Sigmoid colon (tissue), 4 donors: ENCODE measurements around the gene PPP2R5E.

Experiments
- CTCF ChIP-seq, 4 experiments: fragments of 450-650 bp in 3 of 4; fragments of 200-600 bp in 1 of 4; IDR thresholded peaks; one replicate each; pipeline ENCODE4 v1.5.1; 2016 to 2019; ENCODE audit warnings: antibody characterized with exemption in 4 of 4, mild to moderate bottlenecking in 3 of 4, moderate library complexity in 2 of 4
- POLR2A ChIP-seq, 2 donors: fragments of 450-650 bp; IDR thresholded peaks; one replicate each; pipeline ENCODE4 v1.6.1; 2016; ENCODE audit warnings: antibody characterized with exemption in 2 of 2, mild to moderate bottlenecking in 2 of 2, moderate library complexity in 2 of 2
- POLR2AphosphoS5 ChIP-seq, 4 donors: sonication (generic); formaldehyde crosslinking; IDR thresholded peaks; one replicate each; pipeline ENCODE4 v1.6.1; 2017; ENCODE audit warnings: antibody characterized with exemption in 4 of 4

GRCh38 chr14:63543826-63544406 is 739 bp upstream of the PPP2R5E start:
- TF ChIP-seq POLR2AphosphoS5 (IDR thresholded peaks at IDR 0.05) (no peak), POLR2A (IDR thresholded peaks at IDR 0.05) (no peak), CTCF (IDR thresholded peaks at IDR 0.05) (no peak)
